HCT116 (cell line): ENCODE measurements around the gene ADARB2.

Experiments
- CEBPB ChIP-seq: IDR thresholded peaks from 2 replicates; pipeline ENCODE4 v1.6.1; 2012; ENCODE audit warnings: low read depth
- CTCF ChIP-seq, 3 experiments: fragments of 200-600 bp in 1 of 3; sonication (generic) in 1 of 3; IDR thresholded peaks in 2 of 3; conservative IDR thresholded peaks in 1 of 3; 2 replicates each; pipeline ENCODE4 v1.5.1; 2012 to 2017; ENCODE audit warnings: low read depth in 2 of 3, low read length in 2 of 3, antibody characterized with exemption in 1 of 3, borderline replicate concordance in 1 of 3, control low read depth in 1 of 3, mild to moderate bottlenecking in 1 of 3, mixed read lengths in 1 of 3, mixed run types in 1 of 3, moderate library complexity in 1 of 3; ENCODE audit not compliant: insufficient read depth in 1 of 3
- EZH2 ChIP-seq: fragments of 200-600 bp; sonication (generic); IDR thresholded peaks from 2 replicates; pipeline ENCODE4 v1.6.1; 2017; ENCODE audit warnings: antibody characterized with exemption, mixed run types
- EZH2phosphoT487 ChIP-seq: fragments of 200-600 bp; IDR thresholded peaks from 2 replicates; pipeline ENCODE4 v1.6.1; 2018; ENCODE audit warnings: antibody characterized with exemption, borderline replicate concordance
- MAX ChIP-seq: IDR thresholded peaks from 2 replicates; pipeline ENCODE4 v1.6.1; 2012
- POLR2A ChIP-seq: IDR thresholded peaks from 2 replicates; pipeline ENCODE4 v1.7.0; 2011; ENCODE audit warnings: borderline replicate concordance; ENCODE audit not compliant: insufficient read depth, insufficient read length; ENCODE audit errors: extremely low read depth
- POLR2AphosphoS5 ChIP-seq: IDR thresholded peaks from 2 replicates; pipeline ENCODE4 v1.6.1; 2011; ENCODE audit warnings: mild to moderate bottlenecking, low read depth, low read length, moderate library complexity
- RAD21 ChIP-seq: IDR thresholded peaks from 2 replicates; pipeline ENCODE4 v1.6.1; 2012; ENCODE audit warnings: low read depth, mild to moderate bottlenecking
- REST ChIP-seq: IDR thresholded peaks from 2 replicates; pipeline ENCODE4 v1.6.1; 2012; ENCODE audit warnings: low read depth
- SIN3A ChIP-seq: IDR thresholded peaks from 2 replicates; pipeline ENCODE4 v1.6.1; 2012; ENCODE audit warnings: low read depth
- SP1 ChIP-seq: IDR thresholded peaks from 2 replicates; pipeline ENCODE4 v1.6.1; 2012; ENCODE audit warnings: low read depth
- SRF ChIP-seq: IDR thresholded peaks from 2 replicates; pipeline ENCODE4 v1.6.1; 2012; ENCODE audit warnings: low read depth
- ZFX ChIP-seq: fragments of 450-650 bp; IDR thresholded peaks from 2 replicates; pipeline ENCODE4 v1.6.1; 2017
- TF ChIP-seq, protein P1 (sequence below): IDR thresholded peaks from 2 replicates; pipeline ENCODE4 v1.6.1; 2012

DNA sequence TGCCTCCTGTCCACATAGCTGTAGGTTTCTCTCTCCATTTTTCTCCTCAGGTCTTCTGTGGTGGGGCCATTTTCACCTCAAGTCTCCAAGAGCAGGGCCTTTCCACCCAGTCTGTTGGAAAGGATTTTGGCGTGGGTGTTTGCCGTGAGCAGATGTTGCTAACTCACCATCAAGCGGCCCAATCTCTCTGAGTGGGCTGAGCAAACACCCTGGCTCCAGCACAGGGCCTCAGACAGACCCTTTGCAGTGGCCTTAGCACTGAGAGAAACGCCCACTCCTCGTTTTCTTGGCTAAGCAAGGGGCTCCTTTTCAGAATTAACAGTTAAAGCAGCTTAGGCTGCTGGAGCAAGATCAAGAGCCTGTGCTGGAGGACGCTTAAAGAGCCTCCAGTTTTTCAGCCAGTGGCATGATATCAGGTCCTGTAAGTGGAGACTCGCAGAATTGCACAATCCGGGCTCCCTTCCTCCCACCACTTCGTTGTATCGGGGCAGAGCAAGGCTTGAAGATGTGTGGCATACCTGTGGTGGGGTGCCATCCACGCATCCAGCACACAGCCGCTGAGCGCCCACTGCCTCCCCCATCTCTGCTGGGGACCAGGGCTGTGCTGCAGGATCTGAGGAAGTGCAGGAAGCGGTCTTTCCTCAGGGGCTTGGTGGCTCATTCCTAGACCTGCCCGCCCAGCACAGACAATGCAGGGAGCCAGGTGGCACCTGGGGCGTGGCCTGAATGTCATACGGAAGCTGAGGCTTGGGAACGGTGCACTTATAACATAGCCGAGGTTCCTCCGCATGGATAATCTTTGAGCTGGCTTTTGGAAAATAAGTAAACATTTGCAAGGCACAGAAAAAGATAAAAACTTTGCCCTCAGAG is 142.7 kb downstream of the ADARB2 start:
- TF ChIP-seq MAX (no peak), POLR2A (no peak), SRF (no peak), REST (no peak), EZH2phosphoT487 (no peak), RAD21 (no peak), CEBPB (no peak), CTCF (IDR thresholded peaks at IDR 0.05 in 2 of 3, conservative IDR thresholded peaks at IDR 0.05 in 1 of 3; ENCODE audit: borderline replicate concordance in 1 of 3, insufficient read depth in 1 of 3, low read depth in 2 of 3, low read length in 2 of 3) (no peak), SP1 (no peak), EZH2 (no peak), POLR2AphosphoS5 (no peak), ZFX (no peak), SIN3A (no peak)
- TF ChIP-seq, protein P1, sequence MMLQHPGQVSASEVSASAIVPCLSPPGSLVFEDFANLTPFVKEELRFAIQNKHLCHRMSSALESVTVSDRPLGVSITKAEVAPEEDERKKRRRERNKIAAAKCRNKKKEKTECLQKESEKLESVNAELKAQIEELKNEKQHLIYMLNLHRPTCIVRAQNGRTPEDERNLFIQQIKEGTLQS: no peak
